IMR-90 (cell line): ENCODE data around the gene TEKT5. TPM values are rescaled to one million over a fixed set of nuclear protein-coding genes. Genes with fewer than 3 reads are reported as not detected.

Experiments
- ATAC-seq: fragments of 200-7000 bp; cut with Tn5 transposase; 2 replicates; pipeline ENCODE4 v1.9.1; 2020; ENCODE audit warnings: low read depth, mild to moderate bottlenecking, moderate library complexity
- BruUV-seq: library from RNA; stranded (reverse); fragments of 400-500 nt; replicated peaks from 2 replicates; lab custom pipeline; 2021; lab: Mats Ljungman, UMichigan
- CTCF ChIA-PET: fragments of 300-600 bp; formaldehyde crosslinking; extraction: SDS; loops from one replicate; lab custom pipeline; 2021; ENCODE audit warnings: antibody characterized with exemption; lab: Yijun Ruan, JAX
- POLR2A ChIA-PET: fragments of 300-600 bp; sonication (Branson Sonifier 250); formaldehyde crosslinking; loops from one replicate; lab custom pipeline; 2022; ENCODE audit warnings: antibody characterized with exemption; ENCODE audit not compliant: unreplicated experiment; lab: Charles Lee
- DNase-seq: peaks from one replicate; pipeline ENCODE4 v3.0.0; 2013
- H2AFZ ChIP-seq: replicated peaks from 2 replicates; pipeline ENCODE3; 2013; ENCODE audit warnings: low read length, mild to moderate bottlenecking; ENCODE audit not compliant: poor library complexity
- H2AK5ac ChIP-seq: 2 replicates; pipeline ENCODE4 v1.6.1; 2013; ENCODE audit warnings: low read depth, low read length, inconsistent platforms
- H2AK9ac ChIP-seq: replicated peaks from 2 replicates; pipeline ENCODE3; 2013; ENCODE audit warnings: mild to moderate bottlenecking, low read depth, low read length, moderate library complexity; ENCODE audit not compliant: poor library complexity
- H2BK120ac ChIP-seq: 2 replicates; pipeline ENCODE4 v1.6.1; 2013; ENCODE audit warnings: low read depth, low read length, inconsistent platforms
- H2BK15ac ChIP-seq: 3 replicates; pipeline ENCODE4 v1.6.1; 2013; ENCODE audit warnings: low read depth, low read length, inconsistent platforms
- H2BK20ac ChIP-seq: 2 replicates; pipeline ENCODE4 v1.6.1; 2013; ENCODE audit warnings: low read depth, mild to moderate bottlenecking, inconsistent platforms, low read length, moderate library complexity
- H2BK5ac ChIP-seq: 2 replicates; pipeline ENCODE4 v1.6.1; 2013; ENCODE audit warnings: mild to moderate bottlenecking, low read depth, low read length, inconsistent platforms; ENCODE audit not compliant: poor library complexity, severe bottlenecking
- H3K14ac ChIP-seq: replicated peaks from 2 replicates; pipeline ENCODE4 v1.6.1; 2013; ENCODE audit warnings: low read depth, low read length, inconsistent platforms
- H3K18ac ChIP-seq: 2 replicates; pipeline ENCODE4 v1.6.1; 2013; ENCODE audit warnings: low read depth, low read length, control low read depth
- H3K23ac ChIP-seq: 2 replicates; pipeline ENCODE4 v1.6.1; 2013; ENCODE audit warnings: low read depth, low read length, inconsistent platforms
- H3K27ac ChIP-seq: 2 replicates; pipeline ENCODE4 v1.5.1; 2013; ENCODE audit warnings: mild to moderate bottlenecking, control low read depth, low read length; ENCODE audit not compliant: insufficient read depth
- H3K27me3 ChIP-seq: 2 replicates; pipeline ENCODE4 v1.6.1; 2013; ENCODE audit warnings: low read length; ENCODE audit not compliant: control insufficient read depth, insufficient read depth
- H3K36me3 ChIP-seq: 2 replicates; pipeline ENCODE4 v1.6.1; 2013; ENCODE audit warnings: low read length, mixed read lengths; ENCODE audit not compliant: control insufficient read depth, insufficient read depth
- H3K4ac ChIP-seq: 2 replicates; pipeline ENCODE4 v1.6.1; 2013; ENCODE audit warnings: low read depth, low read length, inconsistent platforms
- H3K4me1 ChIP-seq: 2 replicates; pipeline ENCODE4 v1.6.1; 2013; ENCODE audit warnings: low read length, mixed read lengths; ENCODE audit not compliant: control insufficient read depth, insufficient read depth
- H3K4me2 ChIP-seq: 2 replicates; pipeline ENCODE4 v1.6.1; 2013; ENCODE audit warnings: low read depth, mild to moderate bottlenecking, control low read depth, low read length, moderate library complexity
- H3K4me3 ChIP-seq: 2 replicates; pipeline ENCODE4 v1.5.1; 2013; ENCODE audit warnings: low read depth, mild to moderate bottlenecking, control low read depth, low read length, moderate library complexity; ENCODE audit not compliant: insufficient read depth
- H3K56ac ChIP-seq: 2 replicates; pipeline ENCODE4 v1.6.1; 2013; ENCODE audit warnings: low read length, inconsistent platforms; ENCODE audit not compliant: insufficient read depth; ENCODE audit errors: extremely low read depth
- H3K79me1 ChIP-seq, 2 experiments: 2 replicates each; pipeline ENCODE4 v1.6.1; 2013; ENCODE audit warnings: low read length in 2 of 2, inconsistent platforms in 1 of 2, low read depth in 1 of 2
- H3K9ac ChIP-seq: 2 replicates; pipeline ENCODE4 v1.6.1; 2013; ENCODE audit warnings: low read depth, low read length, control low read depth
- H3K9me1 ChIP-seq: 2 replicates; pipeline ENCODE4 v1.6.1; 2013; ENCODE audit warnings: low read length, inconsistent platforms; ENCODE audit not compliant: insufficient read depth
- H3K9me3 ChIP-seq: 2 replicates; pipeline ENCODE4 v1.6.1; 2013; ENCODE audit warnings: low read length; ENCODE audit not compliant: control insufficient read depth, insufficient read depth
- H4K20me1 ChIP-seq: 2 replicates; pipeline ENCODE4 v1.6.1; 2013; ENCODE audit warnings: low read length, inconsistent platforms; ENCODE audit not compliant: insufficient read depth
- H4K5ac ChIP-seq: 2 replicates; pipeline ENCODE4 v1.6.1; 2013; ENCODE audit warnings: mild to moderate bottlenecking, low read depth, low read length, control low read depth
- H4K8ac ChIP-seq, 2 experiments: 2 replicates each; pipeline ENCODE4 v1.6.1; 2013; ENCODE audit warnings: low read depth in 2 of 2, low read length in 2 of 2, control low read depth in 1 of 2, inconsistent platforms in 1 of 2
- H4K91ac ChIP-seq: 2 replicates; pipeline ENCODE4 v1.6.1; 2013; ENCODE audit warnings: low read depth, low read length, inconsistent platforms; ENCODE audit not compliant: insufficient read depth
- CEBPB ChIP-seq: IDR thresholded peaks from 2 replicates; pipeline ENCODE4 v1.6.1; 2012; ENCODE audit warnings: low read depth, low read length, improper control_type of control experiment
- FOS ChIP-seq: fragments of 150-350 bp; IDR thresholded peaks from 2 replicates; pipeline ENCODE4 v1.6.1; 2016; ENCODE audit warnings: low read depth, low read length
- MAFK ChIP-seq: IDR thresholded peaks from 2 replicates; pipeline ENCODE4 v1.6.1; 2012; ENCODE audit warnings: low read depth, low read length, improper control_type of control experiment
- NFE2L2 ChIP-seq: fragments of 150-350 bp; IDR thresholded peaks from 2 replicates; pipeline ENCODE4 v1.6.1; 2016; ENCODE audit warnings: low read depth, mild to moderate bottlenecking, low read length
- POLR2A ChIP-seq: IDR thresholded peaks from 2 replicates; pipeline ENCODE4 v1.6.1; 2012; ENCODE audit warnings: mild to moderate bottlenecking, low read depth, low read length
- RAD21 ChIP-seq: IDR thresholded peaks from 2 replicates; pipeline ENCODE4 v1.6.1; 2012; ENCODE audit warnings: low read length, improper control_type of control experiment
- RCOR1 ChIP-seq: IDR thresholded peaks from 2 replicates; pipeline ENCODE4 v1.6.1; 2012; ENCODE audit warnings: mild to moderate bottlenecking, low read length, improper control_type of control experiment; ENCODE audit not compliant: insufficient replicate concordance
- USF2 ChIP-seq: fragments of 150-350 bp; IDR thresholded peaks from 2 replicates; pipeline ENCODE4 v1.6.1; 2017; ENCODE audit warnings: mild to moderate bottlenecking, antibody characterized with exemption, low read length, low read depth
- WGBS, 2 experiments: methylation state at CpG; one replicate each; pipeline versions ENCODE4 v1.1.5 to v1.1.7; 2013; ENCODE audit warnings: missing lambda C conversion rate in 2 of 2; ENCODE audit not compliant: insufficient read length in 1 of 2; ENCODE audit errors: extremely low coverage in 2 of 2; 5-methylcytosine and 5-hydroxymethylcytosine counted together
- dilution Hi-C: fragments of 300-500 bp; cut with HindIII; formaldehyde crosslinking; loops from one replicate; pipeline ENCODE4 v1.14.3; 2018; ENCODE audit warnings: low sequenced_read_pairs; ENCODE audit not compliant: unreplicated experiment
- in situ Hi-C: fragments of 300-500 bp; cut with MboI; formaldehyde crosslinking; loops from 3 replicates; pipeline ENCODE4 v1.14.3; 2019; ENCODE audit warnings: low sequenced_read_pairs, inconsistent platforms, mixed read lengths
- intact Hi-C: fragments of 100-400 bp; cut with micrococcal nuclease; formaldehyde crosslinking; loops from 2 replicates; pipeline ENCODE4 v1.10.0; 2022
- polyA plus RNA-seq, 3 experiments: library from polyadenylated mRNA; depleted of rRNA; stranded (reverse); fragments of >200 nt; gene quantifications; 2 replicates each; pipeline ENCODE4 v1.2.3, GENCODE V29; 2012; ENCODE audit warnings: low replicate concordance in 1 of 3
- total RNA-seq: library from RNA; depleted of rRNA; stranded (reverse); fragments of >200 nt; gene quantifications from 2 replicates; pipeline ENCODE4 v1.2.3, GENCODE V29; 2012
- TF ChIP-seq, protein P1 (sequence below): conservative IDR thresholded peaks from 2 replicates; pipeline ENCODE4 v1.5.1; 2012; ENCODE audit warnings: mild to moderate bottlenecking, low read depth, low read length, improper control_type of control experiment

Gene TEKT5
- total and polyA plus RNA-seq, 2 of the 4 experiments (the other 2 are of a cell fraction) = 0.17 TPM; not detected in 1

GRCh38 chr16:10612649-10613179 lies 82.0 kb downstream of the TEKT5 start:
- Histone ChIP-seq H3K4me3 (no peak overlapping the region), H3K9me3 (no peaks in the 10 kb centered on the region), H4K8ac (no peak overlapping the region), H2BK20ac (no peak overlapping the region), H3K27me3 (no peaks in the 10 kb centered on the region; the same call in 1 of the 2 replicates), H2BK15ac (no peak overlapping the region), H3K4me2 (no peak overlapping the region), H3K18ac (no peak overlapping the region), H3K4me1 (peaks cover 11% of the 10 kb centered on the region), H2AK5ac (no peak overlapping the region), H3K9me1 (no peaks in the 10 kb centered on the region), H3K36me3 (no peaks in the 10 kb centered on the region), H2BK5ac (no peak overlapping the region), H3K27ac (no peak overlapping the region), H3K4ac (no peak overlapping the region), H3K23ac (no peak overlapping the region), H4K5ac (no peak overlapping the region), H2BK120ac (no peak overlapping the region), H4K20me1 (no peaks in the 10 kb centered on the region), H4K91ac (no peak overlapping the region), H3K14ac (no peak overlapping the region), H2AFZ (peak overlapping the region; percentile 18), H3K79me1 (no peaks in the 10 kb centered on the region), H3K56ac (no peak overlapping the region), H3K9ac (no peak overlapping the region), H2AK9ac (no peak overlapping the region)
- ChIA-PET POLR2A (no interaction called here), CTCF (no interaction called here)
- BruUV-seq = no TSS peak
- no peak for TF ChIP-seq POLR2A
- TF ChIP-seq USF2 = no peak
- no peak for TF ChIP-seq MAFK
- no peak for TF ChIP-seq NFE2L2
- no peak for TF ChIP-seq RAD21
- TF ChIP-seq RCOR1 = no peak
- TF ChIP-seq, protein P1, sequence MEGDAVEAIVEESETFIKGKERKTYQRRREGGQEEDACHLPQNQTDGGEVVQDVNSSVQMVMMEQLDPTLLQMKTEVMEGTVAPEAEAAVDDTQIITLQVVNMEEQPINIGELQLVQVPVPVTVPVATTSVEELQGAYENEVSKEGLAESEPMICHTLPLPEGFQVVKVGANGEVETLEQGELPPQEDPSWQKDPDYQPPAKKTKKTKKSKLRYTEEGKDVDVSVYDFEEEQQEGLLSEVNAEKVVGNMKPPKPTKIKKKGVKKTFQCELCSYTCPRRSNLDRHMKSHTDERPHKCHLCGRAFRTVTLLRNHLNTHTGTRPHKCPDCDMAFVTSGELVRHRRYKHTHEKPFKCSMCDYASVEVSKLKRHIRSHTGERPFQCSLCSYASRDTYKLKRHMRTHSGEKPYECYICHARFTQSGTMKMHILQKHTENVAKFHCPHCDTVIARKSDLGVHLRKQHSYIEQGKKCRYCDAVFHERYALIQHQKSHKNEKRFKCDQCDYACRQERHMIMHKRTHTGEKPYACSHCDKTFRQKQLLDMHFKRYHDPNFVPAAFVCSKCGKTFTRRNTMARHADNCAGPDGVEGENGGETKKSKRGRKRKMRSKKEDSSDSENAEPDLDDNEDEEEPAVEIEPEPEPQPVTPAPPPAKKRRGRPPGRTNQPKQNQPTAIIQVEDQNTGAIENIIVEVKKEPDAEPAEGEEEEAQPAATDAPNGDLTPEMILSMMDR = no peak
- TF ChIP-seq CEBPB = no peak
- TF ChIP-seq FOS = no peak
- intact Hi-C loops = no loop called here
- ATAC-seq = no peak
- dilution Hi-C loops = no loop called here
- 44% methylated on average over 1 of the region's 6 CpGs; no CpG with 5 or more reads in 1 of the 2 experiments for WGBS, 2 experiments
- no peak for DNase-seq
- in situ Hi-C loops = no loop called here
